Panc1 (cell line): Measurements from ENCODE around the gene SCLY. TPM values are rescaled to one million over a fixed set of nuclear protein-coding genes. Genes with fewer than 3 reads are reported as not detected.

Source experiments
- ATAC-seq: fragments of 200-7000 bp; cut with Tn5 transposase; 2 replicates; pipeline ENCODE4 v1.9.1; 2020; ENCODE audit warnings: mild to moderate bottlenecking, moderate library complexity
- BruUV-seq: library from RNA; stranded (reverse); fragments of 400-500 nt; replicated peaks from 2 replicates; lab custom pipeline; 2021; lab: Mats Ljungman, UMichigan
- CTCF ChIA-PET: fragments of 300-600 bp; sonication (Branson Sonifier 250); formaldehyde crosslinking; loops from one replicate; lab custom pipeline; 2022; ENCODE audit warnings: antibody characterized with exemption; lab: Charles Lee
- POLR2A ChIA-PET: fragments of 300-600 bp; sonication (Branson Sonifier 250); formaldehyde crosslinking; loops from one replicate; lab custom pipeline; 2022; ENCODE audit warnings: antibody characterized with exemption; lab: Charles Lee
- DNase-seq: peaks from one replicate; pipeline ENCODE4 v3.0.0-alpha.2; 2010; ENCODE audit warnings: low read depth, low spot score
- H3K27ac ChIP-seq: 2 replicates; pipeline ENCODE4 v1.5.1; 2011; ENCODE audit warnings: mild to moderate bottlenecking, low read length, inconsistent platforms
- H3K27me3 ChIP-seq: fragments of 200-500 bp; sonication (Bioruptor generic); 2 replicates; pipeline ENCODE4 v1.6.0; 2014; ENCODE audit warnings: low read length, inconsistent platforms; ENCODE audit not compliant: control insufficient read depth, insufficient read depth
- H3K36me3 ChIP-seq: fragments of 200-500 bp; sonication (Bioruptor generic); 2 replicates; pipeline ENCODE4 v1.5.1; 2014; ENCODE audit warnings: inconsistent platforms, mild to moderate bottlenecking, low read length, moderate library complexity; ENCODE audit not compliant: control insufficient read depth, insufficient read depth
- H3K4me1 ChIP-seq: 2 replicates; pipeline ENCODE4 v1.5.1; 2011; ENCODE audit warnings: inconsistent platforms, mild to moderate bottlenecking, low read length, moderate library complexity; ENCODE audit not compliant: control insufficient read depth, insufficient read depth
- H3K4me3 ChIP-seq, 2 experiments: 2 replicates each; pipeline ENCODE4 v1.5.1; 2011 to 2012; ENCODE audit warnings: low read depth in 2 of 2, low read length in 2 of 2, mild to moderate bottlenecking in 2 of 2, inconsistent platforms in 1 of 2, moderate library complexity in 1 of 2
- H3K9me3 ChIP-seq: fragments of 200-500 bp; sonication (Bioruptor generic); 2 replicates; pipeline ENCODE4 v1.5.1; 2014; ENCODE audit warnings: low read depth, mild to moderate bottlenecking, inconsistent platforms, low read length, moderate library complexity; ENCODE audit not compliant: control insufficient read depth, insufficient read depth
- POLR2AphosphoS5 ChIP-seq: IDR thresholded peaks from 2 replicates; pipeline ENCODE4 v1.6.1; 2012; ENCODE audit warnings: mild to moderate bottlenecking, low read depth, low read length, moderate library complexity
- SIN3A ChIP-seq: IDR thresholded peaks from 2 replicates; pipeline ENCODE4 v1.6.1; 2012; ENCODE audit warnings: low read depth, mild to moderate bottlenecking, low read length, moderate library complexity, borderline replicate concordance; ENCODE audit not compliant: insufficient read depth
- TCF7L2 ChIP-seq: IDR thresholded peaks from 2 replicates; pipeline ENCODE4 v1.6.1; 2011; ENCODE audit warnings: mild to moderate bottlenecking, low read depth, low read length, inconsistent platforms
- in situ Hi-C: cut with HindIII; loops from 2 replicates; pipeline ENCODE4 v1.10.0; 2016; ENCODE audit warnings: low sequenced_read_pairs, low pct_unique_long_range_greater_than_20kb
- intact Hi-C: fragments of 100-400 bp; cut with micrococcal nuclease; formaldehyde crosslinking; loops from one replicate; pipeline ENCODE4 v1.10.0; 2022; ENCODE audit not compliant: unreplicated experiment
- total RNA-seq: library from RNA; stranded (reverse); gene quantifications from one replicate; pipeline ENCODE4 v1.2.1, GENCODE V29; 2021; ENCODE audit not compliant: unreplicated experiment
- TF ChIP-seq, protein P1 (sequence below), 2 experiments: IDR thresholded peaks; 2 replicates each; pipeline ENCODE4 v1.6.1; 2011 to 2012; ENCODE audit warnings: low read depth in 2 of 2, control low read depth in 1 of 2, low read length in 1 of 2, mild to moderate bottlenecking in 1 of 2, moderate library complexity in 1 of 2; ENCODE audit not compliant: insufficient read depth in 1 of 2
- TF ChIP-seq, protein P2 (sequence below): fragments of 450-650 bp; IDR thresholded peaks from 2 replicates; pipeline ENCODE4 v1.5.1; 2017; ENCODE audit warnings: mild to moderate bottlenecking

The SCLY gene
- total RNA-seq, 1 experiment from 2014 or later, result 31.4 TPM

DNA sequence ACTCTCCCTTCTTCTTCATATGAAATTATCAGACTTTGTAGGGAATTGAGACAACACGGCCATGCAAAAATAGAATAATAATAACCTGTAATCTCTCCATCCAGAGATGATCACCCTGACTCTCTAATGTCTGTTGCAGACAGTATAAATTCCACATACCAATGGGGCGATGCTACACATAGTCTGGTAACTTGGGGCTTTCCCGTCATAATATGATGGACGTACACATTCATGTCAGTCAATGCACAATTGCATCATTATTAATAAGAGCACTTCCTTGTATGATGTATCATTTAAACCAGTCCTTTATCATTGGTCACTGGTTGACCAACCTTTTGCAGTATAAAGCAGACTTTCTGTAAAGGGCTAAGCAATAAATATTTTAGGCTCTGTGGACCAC, 39.5 kb upstream of the SCLY start:
- TF ChIP-seq, protein P1, sequence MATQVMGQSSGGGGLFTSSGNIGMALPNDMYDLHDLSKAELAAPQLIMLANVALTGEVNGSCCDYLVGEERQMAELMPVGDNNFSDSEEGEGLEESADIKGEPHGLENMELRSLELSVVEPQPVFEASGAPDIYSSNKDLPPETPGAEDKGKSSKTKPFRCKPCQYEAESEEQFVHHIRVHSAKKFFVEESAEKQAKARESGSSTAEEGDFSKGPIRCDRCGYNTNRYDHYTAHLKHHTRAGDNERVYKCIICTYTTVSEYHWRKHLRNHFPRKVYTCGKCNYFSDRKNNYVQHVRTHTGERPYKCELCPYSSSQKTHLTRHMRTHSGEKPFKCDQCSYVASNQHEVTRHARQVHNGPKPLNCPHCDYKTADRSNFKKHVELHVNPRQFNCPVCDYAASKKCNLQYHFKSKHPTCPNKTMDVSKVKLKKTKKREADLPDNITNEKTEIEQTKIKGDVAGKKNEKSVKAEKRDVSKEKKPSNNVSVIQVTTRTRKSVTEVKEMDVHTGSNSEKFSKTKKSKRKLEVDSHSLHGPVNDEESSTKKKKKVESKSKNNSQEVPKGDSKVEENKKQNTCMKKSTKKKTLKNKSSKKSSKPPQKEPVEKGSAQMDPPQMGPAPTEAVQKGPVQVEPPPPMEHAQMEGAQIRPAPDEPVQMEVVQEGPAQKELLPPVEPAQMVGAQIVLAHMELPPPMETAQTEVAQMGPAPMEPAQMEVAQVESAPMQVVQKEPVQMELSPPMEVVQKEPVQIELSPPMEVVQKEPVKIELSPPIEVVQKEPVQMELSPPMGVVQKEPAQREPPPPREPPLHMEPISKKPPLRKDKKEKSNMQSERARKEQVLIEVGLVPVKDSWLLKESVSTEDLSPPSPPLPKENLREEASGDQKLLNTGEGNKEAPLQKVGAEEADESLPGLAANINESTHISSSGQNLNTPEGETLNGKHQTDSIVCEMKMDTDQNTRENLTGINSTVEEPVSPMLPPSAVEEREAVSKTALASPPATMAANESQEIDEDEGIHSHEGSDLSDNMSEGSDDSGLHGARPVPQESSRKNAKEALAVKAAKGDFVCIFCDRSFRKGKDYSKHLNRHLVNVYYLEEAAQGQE (IDR thresholded peaks at IDR 0.05; ENCODE audit: insufficient read depth in 1 of 2, low read depth in 2 of 2, low read length in 1 of 2), result no peak
- TF ChIP-seq, protein P2, sequence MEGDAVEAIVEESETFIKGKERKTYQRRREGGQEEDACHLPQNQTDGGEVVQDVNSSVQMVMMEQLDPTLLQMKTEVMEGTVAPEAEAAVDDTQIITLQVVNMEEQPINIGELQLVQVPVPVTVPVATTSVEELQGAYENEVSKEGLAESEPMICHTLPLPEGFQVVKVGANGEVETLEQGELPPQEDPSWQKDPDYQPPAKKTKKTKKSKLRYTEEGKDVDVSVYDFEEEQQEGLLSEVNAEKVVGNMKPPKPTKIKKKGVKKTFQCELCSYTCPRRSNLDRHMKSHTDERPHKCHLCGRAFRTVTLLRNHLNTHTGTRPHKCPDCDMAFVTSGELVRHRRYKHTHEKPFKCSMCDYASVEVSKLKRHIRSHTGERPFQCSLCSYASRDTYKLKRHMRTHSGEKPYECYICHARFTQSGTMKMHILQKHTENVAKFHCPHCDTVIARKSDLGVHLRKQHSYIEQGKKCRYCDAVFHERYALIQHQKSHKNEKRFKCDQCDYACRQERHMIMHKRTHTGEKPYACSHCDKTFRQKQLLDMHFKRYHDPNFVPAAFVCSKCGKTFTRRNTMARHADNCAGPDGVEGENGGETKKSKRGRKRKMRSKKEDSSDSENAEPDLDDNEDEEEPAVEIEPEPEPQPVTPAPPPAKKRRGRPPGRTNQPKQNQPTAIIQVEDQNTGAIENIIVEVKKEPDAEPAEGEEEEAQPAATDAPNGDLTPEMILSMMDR, result no peak
- TF ChIP-seq POLR2AphosphoS5, result no peak
- TF ChIP-seq TCF7L2, result no peak
- TF ChIP-seq SIN3A, result no peak
- H3K4me3 ChIP-seq, result no peak overlapping the region
- DNase-seq, result no peak
- H3K4me1 ChIP-seq, result no peaks in the 10 kb centered on the region
- no TSS peak for BruUV-seq
- ChIA-PET POLR2A (no interaction called here), CTCF (no interaction called here)
- intact Hi-C loops (no loop called here), in situ Hi-C loops (no loop called here)
- H3K9me3 ChIP-seq, result no peaks in the 10 kb centered on the region
- no peak for ATAC-seq
- H3K36me3 ChIP-seq, result no peaks in the 10 kb centered on the region
- no peak overlapping the region for H3K27ac ChIP-seq
- H3K27me3 ChIP-seq, result no peaks in the 10 kb centered on the region

DNA sequence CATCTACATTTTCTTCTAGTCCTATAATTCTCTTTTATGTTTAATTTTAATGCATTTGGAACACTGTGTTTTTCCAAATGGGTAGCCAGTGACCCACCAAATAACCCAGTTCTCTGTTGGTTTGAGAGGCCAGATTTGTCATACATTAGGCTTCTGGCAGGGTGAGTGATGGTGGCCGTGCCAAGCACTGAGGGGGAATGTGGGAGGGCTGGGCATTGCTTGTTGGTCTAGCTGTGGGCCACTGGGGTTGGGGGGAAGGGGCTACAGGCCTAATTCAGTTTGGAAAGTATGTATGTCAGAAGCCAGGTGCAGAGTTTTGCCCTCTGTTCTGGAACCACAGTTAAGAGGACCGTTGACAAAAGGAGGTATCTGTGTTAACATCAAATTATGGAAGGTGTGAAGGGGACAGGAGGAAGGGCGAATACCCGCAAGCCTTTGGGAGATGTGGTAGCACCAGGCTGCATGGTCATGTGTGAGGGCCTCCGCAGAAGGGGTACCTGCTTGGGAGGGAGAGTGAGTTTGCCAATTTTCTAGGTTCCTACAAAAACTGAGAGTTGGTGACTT, 38.1 kb upstream of the SCLY start:
- no TSS peak for BruUV-seq
- intact Hi-C loops, result no loop called here
- no peaks in the 10 kb centered on the region for H3K9me3 ChIP-seq
- TF ChIP-seq POLR2AphosphoS5 (no peak), SIN3A (no peak), TCF7L2 (no peak)
- TF ChIP-seq, protein P2, result no peak
- TF ChIP-seq, protein P1 (IDR thresholded peaks at IDR 0.05; ENCODE audit: insufficient read depth in 1 of 2, low read depth in 2 of 2, low read length in 1 of 2), result no peak
- H3K36me3 ChIP-seq, result no peaks in the 10 kb centered on the region; the same call in 1 of the 2 replicates
- DNase-seq, result no peak
- POLR2A ChIA-PET, result no interaction called here
- CTCF ChIA-PET, result no interaction called here
- no peak overlapping the region for H3K27ac ChIP-seq
- ATAC-seq, result no peak
- H3K4me3 ChIP-seq, result no peak overlapping the region
- no peaks in the 10 kb centered on the region for H3K27me3 ChIP-seq
- H3K4me1 ChIP-seq, result no peaks in the 10 kb centered on the region
- in situ Hi-C loops, result no loop called here
